Heart right ventricle (tissue), 16 donors: ENCODE measurements around the gene FAM20C. TPM values are rescaled to one million over a fixed set of nuclear protein-coding genes. Genes with fewer than 3 reads are reported as not detected.

Source experiments
- ATAC-seq, 8 donors: fragments of 200-7000 bp; cut with Tn5 transposase; one replicate each; pipeline ENCODE4 v1.9.1; 2020; ENCODE audit warnings: mild to moderate bottlenecking in 8 of 8, moderate library complexity in 8 of 8, moderate number of reproducible peaks in 1 of 8
- DNase-seq, 2 donors: peaks; one replicate each; pipeline ENCODE4 v3.0.0-alpha.2; 2020
- H3K27ac ChIP-seq, 10 donors: fragments of 200-600 bp; sonication (generic) in 2 of 10; one replicate each; pipeline versions ENCODE4 v1.5.0 to v1.8.0; 2020 to 2022; ENCODE audit warnings: mild to moderate bottlenecking in 3 of 10
- H3K27me3 ChIP-seq, 7 donors: fragments of 200-600 bp; one replicate each; pipeline ENCODE4 v1.8.0; 2021 to 2022; ENCODE audit warnings: mild to moderate bottlenecking in 2 of 7
- H3K36me3 ChIP-seq, 9 donors: fragments of 200-600 bp; sonication (generic) in 1 of 9; one replicate each; pipeline versions ENCODE4 v1.5.0 to v1.8.0; 2020 to 2022; ENCODE audit warnings: mild to moderate bottlenecking in 2 of 9
- H3K4me1 ChIP-seq, 9 donors: fragments of 200-600 bp; sonication (generic) in 1 of 9; one replicate each; pipeline versions ENCODE4 v1.5.0 to v1.8.0; 2020 to 2022; ENCODE audit warnings: mild to moderate bottlenecking in 4 of 9
- H3K4me3 ChIP-seq, 10 donors: fragments of 200-600 bp; sonication (generic) in 2 of 10; one replicate each; pipeline versions ENCODE4 v1.5.0 to v1.8.0; 2020 to 2022; ENCODE audit warnings: mild to moderate bottlenecking in 7 of 10, moderate library complexity in 2 of 10
- H3K9me3 ChIP-seq, 11 donors: fragments of 200-600 bp in 10 of 11; sonication (generic) in 2 of 11; one replicate each; pipeline versions ENCODE4 v1.5.0 to v1.8.0; 2013 to 2022; ENCODE audit warnings: mild to moderate bottlenecking in 2 of 11, control low read depth in 1 of 11, moderate library complexity in 1 of 11
- WGBS, 2 donors: extraction: QIAGEN DNeasy Blood & Tissue Kit; methylation state at CpG; one replicate each; pipeline ENCODE4 v1.1.7; 2013; ENCODE audit warnings: inconsistent platforms in 1 of 2; 5-methylcytosine and 5-hydroxymethylcytosine counted together
- intact Hi-C, 10 donors: fragments of 100-400 bp; cut with DNase I; formaldehyde crosslinking; loops; one replicate each; pipeline versions ENCODE4 v1.11.1 to v1.14.2; 2022
- polyA plus RNA-seq, 2 donors: library from polyadenylated mRNA; stranded (reverse); fragments of 200-250 nt; gene quantifications; one replicate each; pipeline ENCODE4 v1.2.3, GENCODE V29; 2013
- total RNA-seq, 10 donors: library from RNA; stranded (reverse); fragmentation: NEBNext Ultra II Directional in 3 of 10; extraction: Animal tissue kit (Norgen Biotek cat#: 25700) in 3 of 10; gene quantifications; one replicate each; pipeline versions ENCODE4 v1.2.1 to v1.2.4, GENCODE V29; 2021 to 2023
- TF ChIP-seq, protein P1 (sequence below), 9 donors: fragments of 200-600 bp; sonication (generic) in 2 of 9; IDR thresholded peaks; one replicate each; pipeline versions ENCODE4 v1.5.0 to v1.8.0; 2021 to 2022; ENCODE audit warnings: antibody characterized with exemption in 9 of 9, mild to moderate bottlenecking in 5 of 9, moderate library complexity in 1 of 9
- donor health status: Arrhythmogenic right ventricular cardiomyopathy.
- donor health status: ischemic (EF 13 %, LVEDD 7.1; RV severe dilation, severe dysfunction).
- donor health status: healthy with polysubstance abuse.
- donor health status: DM: no; HTN: yes; CAD: no.
- donor health status: DM: no; HTN: no; CAD: no.
- donor health status: ischemic (EF 25% LVEDD 6.9; RV normal size, moderate dysfunction).
- donor health status: ischemic (EF 25% LVEDD 5.7; RV mildly dilated, moderate dysfunction).
- donor health status: healthy.
- donor health status: DM: yes; HTN: yes; CAD: no.
- donor health status: Ischemic cardiomyopathy.
- donor health status: ischemic (EF 35%, LVEDD 5.7; RV mildly dilated, moderate dysfunction).
- donor health status: nonischemic (EF 11% LVEDD 7.7; RV severe dilation, severe dysfunction).
- donor health status: DM: yes; HTN: yes; CAD: no.
- donor health status: PGD.
- donor health status: ischemic (EF 29% LVEDD 5.4; RV normal size, mild dysfunction).
- donor health status: nonischemic (EF 23%, LVEDD 6.1; RV moderate dilation, normal function).

FAM20C gene
- total and polyA plus RNA-seq, 12 donors, result 12.4 to 59.8 (median 19.2) TPM

DNA sequence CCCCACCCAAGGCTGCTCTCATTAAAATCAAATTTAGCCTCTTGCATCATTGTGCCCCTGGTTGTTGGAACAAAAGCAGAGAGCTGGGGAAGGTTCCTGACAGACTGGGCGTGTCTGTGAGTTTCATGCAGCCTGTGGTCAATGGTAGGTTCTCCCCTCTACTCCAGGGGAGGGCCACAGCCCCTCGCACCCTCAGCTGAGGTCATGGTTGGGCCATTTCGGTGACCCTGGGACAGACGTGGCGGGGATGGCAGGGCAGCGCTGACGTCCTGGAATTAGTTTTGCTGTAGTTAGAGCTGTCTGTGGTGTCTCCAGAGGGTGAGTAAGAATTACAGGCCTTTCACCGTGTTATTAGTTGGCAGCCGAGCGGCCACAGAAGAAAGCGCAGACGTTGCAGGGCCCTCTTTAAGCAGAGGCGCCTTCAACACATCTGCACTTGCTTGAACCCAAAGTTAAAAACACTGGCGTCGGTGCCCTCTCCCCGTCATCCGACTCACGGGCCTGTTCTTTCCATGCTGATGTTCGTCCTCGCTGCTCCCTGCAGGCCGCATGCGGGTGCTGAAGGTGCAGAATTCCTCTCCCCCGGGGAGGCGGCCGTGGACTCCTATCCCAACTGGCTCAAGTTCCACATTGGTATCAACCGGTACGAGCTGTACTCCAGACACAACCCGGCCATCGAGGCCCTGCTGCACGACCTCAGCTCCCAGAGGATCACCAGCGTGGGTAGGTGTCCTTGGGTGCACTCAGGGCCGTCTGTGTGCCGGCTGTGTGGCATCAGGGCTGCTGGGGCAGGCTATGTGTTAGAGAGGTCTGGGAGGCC lies 2.8 kb downstream of the FAM20C start:
- WGBS, 2 donors, result 81 to 86% methylated on average over 33 of the region's 33 CpGs
- H3K27ac ChIP-seq, result peak overlapping the region in 2 of 10 donors; percentile 41 to 92
- peaks cover 0 to 25% (median 0%) of the 10 kb centered on the region in 7 donors for H3K27me3 ChIP-seq
- TF ChIP-seq, protein P1, sequence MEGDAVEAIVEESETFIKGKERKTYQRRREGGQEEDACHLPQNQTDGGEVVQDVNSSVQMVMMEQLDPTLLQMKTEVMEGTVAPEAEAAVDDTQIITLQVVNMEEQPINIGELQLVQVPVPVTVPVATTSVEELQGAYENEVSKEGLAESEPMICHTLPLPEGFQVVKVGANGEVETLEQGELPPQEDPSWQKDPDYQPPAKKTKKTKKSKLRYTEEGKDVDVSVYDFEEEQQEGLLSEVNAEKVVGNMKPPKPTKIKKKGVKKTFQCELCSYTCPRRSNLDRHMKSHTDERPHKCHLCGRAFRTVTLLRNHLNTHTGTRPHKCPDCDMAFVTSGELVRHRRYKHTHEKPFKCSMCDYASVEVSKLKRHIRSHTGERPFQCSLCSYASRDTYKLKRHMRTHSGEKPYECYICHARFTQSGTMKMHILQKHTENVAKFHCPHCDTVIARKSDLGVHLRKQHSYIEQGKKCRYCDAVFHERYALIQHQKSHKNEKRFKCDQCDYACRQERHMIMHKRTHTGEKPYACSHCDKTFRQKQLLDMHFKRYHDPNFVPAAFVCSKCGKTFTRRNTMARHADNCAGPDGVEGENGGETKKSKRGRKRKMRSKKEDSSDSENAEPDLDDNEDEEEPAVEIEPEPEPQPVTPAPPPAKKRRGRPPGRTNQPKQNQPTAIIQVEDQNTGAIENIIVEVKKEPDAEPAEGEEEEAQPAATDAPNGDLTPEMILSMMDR (IDR thresholded peaks at IDR 0.05), result no peak
- peaks cover 0 to 63% (median 32%) of the 10 kb centered on the region in 9 donors for H3K36me3 ChIP-seq
- intact Hi-C loops, result no loop called here
- peaks cover 17 to 56% (median 41%) of the 10 kb centered on the region in 9 donors for H3K4me1 ChIP-seq
- H3K4me3 ChIP-seq, result peak overlapping the region in 9 of 10 donors; percentile 63 to 90 (median 73)
- no peaks in the 10 kb centered on the region for H3K9me3 ChIP-seq
- DNase-seq (peak in 1 of 2 donors; percentile 9), ATAC-seq (no peak)

GRCh38 chr7:195830-196128 lies 3.4 kb downstream of the FAM20C start:
- TF ChIP-seq, protein P1 (IDR thresholded peaks at IDR 0.05), result no peak
- Histone ChIP-seq H3K36me3 (peaks cover 4 to 68% (median 32%) of the 10 kb centered on the region in 9 donors), H3K27ac (no peak overlapping the region), H3K9me3 (no peaks in the 10 kb centered on the region), H3K27me3 (peaks cover 0 to 19% (median 0%) of the 10 kb centered on the region in 7 donors), H3K4me3 (peak overlapping the region in 1 of 10 donors; percentile 77), H3K4me1 (peaks cover 17 to 59% (median 41%) of the 10 kb centered on the region in 9 donors)
- intact Hi-C loops, result no loop called here
- 96 to 97% methylated on average over 19 of the region's 19 CpGs for WGBS, 2 donors
- DNase-seq, result peak in 1 of 2 donors; percentile 11
- ATAC-seq, result no peak

GRCh38 chr7:196283-196682 lies 3.9 kb downstream of the FAM20C start:
- Histone ChIP-seq H3K4me3 (no peak overlapping the region), H3K36me3 (peaks cover 4 to 73% (median 32%) of the 10 kb centered on the region in 9 donors), H3K27me3 (peaks cover 0 to 14% (median 0%) of the 10 kb centered on the region in 7 donors), H3K27ac (no peak overlapping the region), H3K4me1 (peaks cover 17 to 54% (median 37%) of the 10 kb centered on the region in 9 donors), H3K9me3 (no peaks in the 10 kb centered on the region)
- DNase-seq (peak in 1 of 2 donors; percentile 4), ATAC-seq (no peak)
- intact Hi-C loops, result no loop called here
- 92 to 95% methylated on average over 5 of the region's 5 CpGs for WGBS, 2 donors
- TF ChIP-seq, protein P1 (IDR thresholded peaks at IDR 0.05), result no peak

DNA sequence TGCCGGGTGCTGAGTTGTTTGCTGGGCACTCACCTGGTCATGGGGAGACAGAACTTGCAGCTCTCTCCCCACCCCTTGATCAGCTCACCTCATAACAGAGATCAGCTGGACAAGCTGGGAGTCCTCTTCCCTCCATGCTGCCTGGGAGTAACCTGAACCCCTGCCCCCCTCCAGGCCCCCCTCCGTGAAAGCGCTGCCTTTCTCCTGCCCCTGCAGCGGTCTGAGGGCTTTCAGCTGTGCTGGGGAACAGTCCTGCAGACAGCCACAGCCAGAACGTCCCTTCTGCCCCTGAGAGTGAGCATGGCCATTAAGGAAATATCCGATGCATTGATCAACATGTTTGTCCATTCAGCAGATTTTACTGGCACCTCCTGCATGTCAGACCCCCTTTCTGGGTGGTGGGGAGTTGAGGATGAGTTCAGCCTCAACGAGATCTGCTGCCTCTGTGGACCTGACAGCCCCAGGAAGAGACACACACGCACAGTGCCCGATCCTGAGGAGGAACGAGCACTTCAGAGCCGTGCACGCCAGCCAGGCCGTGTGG lies 4.5 kb downstream of the FAM20C start:
- H3K4me3 ChIP-seq, result no peak overlapping the region
- intact Hi-C loops, result no loop called here
- TF ChIP-seq, protein P1 (IDR thresholded peaks at IDR 0.05), result no peak
- H3K9me3 ChIP-seq, result no peaks in the 10 kb centered on the region
- DNase-seq (peak in 1 of 2 donors; percentile 3), ATAC-seq (no peak)
- H3K27ac ChIP-seq, result no peak overlapping the region
- H3K36me3 ChIP-seq, result peaks cover 4 to 75% (median 32%) of the 10 kb centered on the region in 9 donors
- 88 to 90% methylated on average over 13 of the region's 13 CpGs for WGBS, 2 donors
- H3K27me3 ChIP-seq, result peaks cover 0 to 9% (median 0%) of the 10 kb centered on the region in 7 donors
- peaks cover 15 to 49% (median 33%) of the 10 kb centered on the region in 9 donors for H3K4me1 ChIP-seq
